ENCODE results near the gene CCL18.
"Not testable (repeated sequence)": the region's sequence is repeated elsewhere in the genome, so short reads cannot be mapped to it uniquely, and the experiment has no call there.

The CCL18 gene

DNA sequence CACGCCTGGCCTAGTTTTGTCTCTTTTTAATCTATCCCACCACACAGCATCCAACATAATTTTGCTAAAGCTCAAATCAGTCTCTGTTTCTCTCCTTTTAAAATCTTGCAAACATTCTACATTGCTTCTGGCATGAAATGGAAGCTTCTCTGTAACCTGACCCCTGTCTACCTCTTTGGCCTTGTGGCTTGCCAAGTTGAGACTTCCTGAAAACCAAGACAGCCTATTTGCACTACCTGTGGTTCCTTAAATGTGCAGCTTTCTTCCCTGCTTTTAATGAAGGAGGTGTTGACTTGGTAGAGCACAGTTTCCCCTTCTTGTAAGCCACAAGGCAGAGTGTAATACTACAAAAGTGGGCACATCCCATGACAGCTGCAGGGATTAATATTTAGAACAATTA, 31.9 kb downstream of the CCL18 start:
- peak overlapping the region; percentile 58 for H3K27ac ChIP-seq
- TF ChIP-seq, protein P1, sequence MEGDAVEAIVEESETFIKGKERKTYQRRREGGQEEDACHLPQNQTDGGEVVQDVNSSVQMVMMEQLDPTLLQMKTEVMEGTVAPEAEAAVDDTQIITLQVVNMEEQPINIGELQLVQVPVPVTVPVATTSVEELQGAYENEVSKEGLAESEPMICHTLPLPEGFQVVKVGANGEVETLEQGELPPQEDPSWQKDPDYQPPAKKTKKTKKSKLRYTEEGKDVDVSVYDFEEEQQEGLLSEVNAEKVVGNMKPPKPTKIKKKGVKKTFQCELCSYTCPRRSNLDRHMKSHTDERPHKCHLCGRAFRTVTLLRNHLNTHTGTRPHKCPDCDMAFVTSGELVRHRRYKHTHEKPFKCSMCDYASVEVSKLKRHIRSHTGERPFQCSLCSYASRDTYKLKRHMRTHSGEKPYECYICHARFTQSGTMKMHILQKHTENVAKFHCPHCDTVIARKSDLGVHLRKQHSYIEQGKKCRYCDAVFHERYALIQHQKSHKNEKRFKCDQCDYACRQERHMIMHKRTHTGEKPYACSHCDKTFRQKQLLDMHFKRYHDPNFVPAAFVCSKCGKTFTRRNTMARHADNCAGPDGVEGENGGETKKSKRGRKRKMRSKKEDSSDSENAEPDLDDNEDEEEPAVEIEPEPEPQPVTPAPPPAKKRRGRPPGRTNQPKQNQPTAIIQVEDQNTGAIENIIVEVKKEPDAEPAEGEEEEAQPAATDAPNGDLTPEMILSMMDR (conservative IDR thresholded peaks at IDR 0.05) = no peak

DNA sequence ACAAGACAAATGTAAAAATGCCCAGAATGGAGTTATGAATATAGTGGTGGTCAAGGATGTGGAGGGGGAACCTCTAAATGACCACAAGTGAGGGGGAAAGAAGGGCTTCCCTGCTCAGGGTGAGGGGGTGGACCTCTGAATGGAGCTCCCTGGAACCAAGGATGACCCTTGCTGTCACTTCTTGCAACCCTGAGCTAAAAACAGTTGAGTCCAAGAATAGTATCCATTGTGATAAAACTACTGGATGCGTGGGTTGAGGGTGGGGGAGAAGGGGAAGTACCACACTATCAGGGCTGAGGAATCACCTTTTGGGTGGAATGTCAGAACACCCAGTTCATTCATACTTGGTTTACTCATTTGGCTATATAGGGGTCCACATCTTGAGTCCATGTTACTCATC, 34.9 kb downstream of the CCL18 start:
- not testable (repeated sequence) for H3K27ac ChIP-seq

DNA sequence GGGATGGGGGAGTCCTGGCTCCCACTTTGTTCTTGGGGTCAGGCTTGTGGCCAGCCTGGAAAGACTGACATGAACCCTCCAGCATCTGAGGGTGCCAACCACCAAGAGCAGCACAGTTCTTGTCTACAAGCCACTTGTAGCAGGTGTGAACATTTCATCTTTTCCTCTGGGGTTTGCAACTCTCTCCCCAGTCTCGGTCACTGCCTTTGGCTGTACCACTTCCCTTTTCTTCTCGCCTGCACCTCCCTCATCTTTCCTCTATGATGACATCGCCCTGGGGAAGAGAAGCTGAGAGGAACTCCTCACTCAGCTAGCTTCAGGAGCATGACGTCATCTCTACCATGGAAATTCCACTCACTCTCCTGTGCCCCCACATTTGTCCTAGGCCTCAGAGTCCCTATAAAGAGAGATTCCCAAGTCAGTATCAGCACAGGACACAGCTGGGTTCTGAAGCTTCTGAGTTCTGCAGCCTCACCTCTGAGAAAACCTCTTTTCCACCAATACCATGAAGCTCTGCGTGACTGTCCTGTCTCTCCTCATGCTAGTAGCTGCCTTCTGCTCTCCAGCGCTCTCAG, 39.4 kb downstream of the CCL18 start, which contains the start of gene CCL4:
CCL4 (plus strand) TSS at position 427 of the 575 bp plus-strand sequence; CDS start at position 506, 79 bp downstream.
- not testable (repeated sequence) for H3K27ac ChIP-seq

DNA sequence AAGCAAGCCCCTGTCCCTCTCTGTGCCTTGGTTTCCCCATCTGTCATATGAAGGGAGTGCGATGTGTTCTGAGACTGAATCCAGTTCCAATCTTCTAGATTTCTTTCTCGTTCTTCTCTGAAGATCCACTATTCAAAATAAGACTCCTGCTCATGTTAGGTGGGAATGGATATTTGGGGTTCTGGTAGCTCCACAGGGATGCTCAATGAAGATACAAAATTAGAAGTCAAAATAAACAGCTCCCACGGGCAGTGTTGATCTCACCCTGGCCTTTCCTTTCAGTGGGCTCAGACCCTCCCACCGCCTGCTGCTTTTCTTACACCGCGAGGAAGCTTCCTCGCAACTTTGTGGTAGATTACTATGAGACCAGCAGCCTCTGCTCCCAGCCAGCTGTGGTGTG, 40.2 kb downstream of the CCL18 start:
- not testable (repeated sequence) for H3K27ac ChIP-seq

DNA sequence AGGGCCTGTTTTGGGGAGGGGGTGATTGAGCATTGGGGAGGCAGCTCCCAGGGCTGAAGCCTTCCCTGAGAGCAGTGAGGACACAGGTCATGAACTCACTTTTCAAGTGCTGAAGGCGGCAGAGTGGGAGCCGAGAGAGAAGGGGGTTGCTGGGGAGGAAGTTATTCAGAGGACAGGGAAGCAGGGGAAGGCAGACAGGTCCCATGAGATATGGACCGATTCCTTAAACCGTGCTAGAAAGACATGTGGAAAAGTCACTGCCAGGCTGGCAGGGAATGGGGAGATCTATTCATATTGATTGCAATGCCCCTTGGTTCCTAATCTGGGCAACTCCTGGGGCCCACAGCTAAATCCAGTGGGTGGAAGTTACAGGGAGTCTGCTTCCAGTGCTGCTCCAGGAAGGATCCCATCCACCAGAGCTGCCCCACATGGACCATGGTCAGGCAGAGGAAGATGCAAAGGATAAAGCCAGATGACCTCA, 40.7 kb downstream of the CCL18 start:
- H3K27ac ChIP-seq = no peak overlapping the region
- TF ChIP-seq, protein P1 (conservative IDR thresholded peaks at IDR 0.05) = no peak

DNA sequence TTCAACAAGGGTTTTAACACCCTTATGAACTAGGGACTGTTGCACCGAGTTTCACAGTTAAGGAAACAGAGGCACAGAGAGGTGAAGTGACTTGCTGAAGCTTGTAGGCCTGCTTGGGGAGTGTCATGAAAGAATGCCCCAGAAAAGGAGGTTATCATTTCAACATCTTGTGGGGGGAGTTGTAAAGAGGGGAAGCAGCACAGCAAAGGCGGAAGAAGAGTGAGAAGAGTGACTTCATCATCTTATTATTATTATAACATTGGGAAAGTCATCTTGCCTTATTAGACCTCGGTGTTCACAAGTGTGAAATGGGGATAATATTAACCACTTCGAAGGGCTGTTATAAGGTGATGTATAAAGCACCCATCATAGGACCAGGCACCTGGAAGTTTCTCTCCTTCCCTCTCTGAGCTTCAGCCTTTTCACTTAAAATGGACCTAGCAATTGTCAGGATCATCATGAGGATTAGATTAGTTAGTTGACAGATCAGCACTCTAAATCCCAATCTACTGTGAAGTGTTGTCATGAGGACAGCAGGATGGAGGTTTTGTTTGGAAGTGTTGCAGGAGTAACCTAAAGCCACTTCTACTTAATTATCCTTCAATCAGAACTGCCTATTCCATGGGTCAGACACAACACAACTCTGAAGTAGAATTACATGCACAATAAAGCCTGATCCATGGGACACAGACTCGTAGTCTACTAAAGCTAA, 41.9 kb downstream of the CCL18 start:
- TF ChIP-seq, protein P1 (conservative IDR thresholded peaks at IDR 0.05) = no peak
- no peak overlapping the region for H3K27ac ChIP-seq

DNA sequence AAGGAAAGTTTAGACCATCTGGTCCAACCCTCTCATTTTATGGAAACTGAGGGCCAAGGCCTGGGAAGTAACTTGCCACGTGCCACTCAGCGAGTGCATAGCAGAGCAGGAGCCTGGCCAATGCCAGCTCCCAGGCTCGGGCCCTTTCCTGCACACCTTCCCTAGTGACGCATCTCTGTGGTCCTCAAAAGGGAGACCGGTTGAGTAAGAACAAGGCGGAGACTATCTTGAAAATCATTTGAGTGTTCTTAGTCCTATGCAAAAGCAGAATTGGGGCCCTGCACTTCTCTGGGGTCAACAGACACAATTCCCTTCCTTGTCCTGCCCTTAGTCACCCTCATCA, 42.4 kb downstream of the CCL18 start:
- H3K27ac ChIP-seq = no peak overlapping the region
- TF ChIP-seq, protein P1 (conservative IDR thresholded peaks at IDR 0.05) = no peak

DNA sequence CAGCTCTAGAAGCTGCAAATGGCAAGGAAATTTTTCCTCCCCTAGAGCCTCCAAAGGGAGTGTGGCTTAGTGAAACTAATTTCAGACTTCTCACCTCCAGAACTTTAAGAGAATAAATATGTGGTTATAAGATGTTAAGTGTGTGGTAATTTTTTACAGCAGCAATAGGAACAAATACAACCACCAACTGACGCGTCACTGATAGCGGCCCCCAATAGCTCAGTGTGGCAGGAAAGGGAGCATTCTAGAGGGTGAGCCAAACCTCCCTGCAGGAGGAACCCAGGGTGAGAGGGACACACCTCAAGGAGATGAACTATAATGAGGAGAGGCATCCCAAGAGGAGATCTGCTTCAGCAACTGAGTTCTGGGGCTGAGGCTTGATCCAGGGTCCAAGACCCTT, 43.6 kb downstream of the CCL18 start:
- no peak overlapping the region for H3K27ac ChIP-seq
- TF ChIP-seq, protein P1 (conservative IDR thresholded peaks at IDR 0.05) = no peak

DNA sequence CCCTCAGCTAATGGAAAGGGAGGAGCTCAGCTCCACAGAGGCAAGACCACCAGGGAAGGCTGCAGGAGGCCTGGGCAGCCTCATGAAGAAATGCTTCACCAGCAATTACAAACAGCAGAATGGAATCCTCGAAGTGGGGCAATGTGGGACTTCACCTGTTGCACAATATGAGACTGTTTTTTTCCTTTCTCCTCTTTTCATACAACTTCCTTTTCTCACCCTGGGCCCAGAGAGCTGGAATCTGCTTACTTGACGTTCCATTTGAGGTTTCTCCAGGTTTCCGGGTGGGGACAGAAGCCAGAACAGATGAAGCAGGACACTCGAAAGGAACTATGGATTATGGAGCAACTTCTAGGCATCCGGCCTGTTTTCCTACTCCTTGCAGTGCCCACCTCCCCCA, 44.2 kb downstream of the CCL18 start:
- not testable (repeated sequence) for H3K27ac ChIP-seq

DNA sequence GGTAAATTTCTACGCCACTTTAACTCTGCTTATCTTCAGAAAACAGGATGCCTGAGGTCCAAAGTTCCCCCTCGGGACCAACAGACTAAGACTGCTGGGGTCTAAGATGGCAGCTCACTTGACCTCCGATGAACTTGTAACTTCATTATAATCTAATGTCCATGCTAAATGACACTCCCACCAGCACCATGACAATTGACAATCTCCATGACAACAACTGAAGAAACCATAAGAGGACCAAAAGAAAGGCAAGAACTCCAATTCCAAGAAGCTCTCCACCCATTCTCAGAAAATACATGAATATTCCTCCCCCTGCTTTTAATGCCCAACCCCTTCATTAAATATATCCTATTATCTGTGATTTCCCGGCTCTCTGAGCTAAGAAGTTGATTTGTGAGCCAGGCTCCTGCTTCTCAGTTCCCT, 47.0 kb downstream of the CCL18 start:
- TF ChIP-seq, protein P1 (conservative IDR thresholded peaks at IDR 0.05) = no peak
- no peak overlapping the region for H3K27ac ChIP-seq
